Left colon (tissue), 2 donors: ENCODE results near the gene LTV1. TPM values are rescaled to one million over a fixed set of nuclear protein-coding genes. Genes with fewer than 3 reads are reported as not detected.

Source experiments
- ATAC-seq: fragments of 200-7000 bp; cut with Tn5 transposase; one replicate; pipeline ENCODE4 v1.9.1; 2020; ENCODE audit warnings: mild to moderate bottlenecking, moderate library complexity
- DNase-seq, 2 donors: peaks; one replicate each; pipeline ENCODE4 v3.0.0-alpha.2; 2020
- intact Hi-C, 2 donors: fragments of 100-400 bp; cut with DNase I in 1 of 2; cut with micrococcal nuclease in 1 of 2; formaldehyde crosslinking; loops; one replicate each; pipeline versions ENCODE4 v1.11.2 to v1.14.0; 2022; cut with DNase I, micrococcal nuclease
- total RNA-seq, 2 donors: library from RNA; stranded (reverse); fragmentation: NEBNext Ultra II Directional; extraction: Animal tissue kit (Norgen Biotek cat#: 25700); gene quantifications; one replicate each; pipeline ENCODE4 v1.2.1, GENCODE V29; 2021
- donor health status: DM: no; HTN: no; CAD: no.
- donor health status: DM: yes; HTN: yes; CAD: no.

LTV1 gene
- total RNA-seq, 2 donors from 2014 or later: 11.9 to 17.2 TPM

DNA sequence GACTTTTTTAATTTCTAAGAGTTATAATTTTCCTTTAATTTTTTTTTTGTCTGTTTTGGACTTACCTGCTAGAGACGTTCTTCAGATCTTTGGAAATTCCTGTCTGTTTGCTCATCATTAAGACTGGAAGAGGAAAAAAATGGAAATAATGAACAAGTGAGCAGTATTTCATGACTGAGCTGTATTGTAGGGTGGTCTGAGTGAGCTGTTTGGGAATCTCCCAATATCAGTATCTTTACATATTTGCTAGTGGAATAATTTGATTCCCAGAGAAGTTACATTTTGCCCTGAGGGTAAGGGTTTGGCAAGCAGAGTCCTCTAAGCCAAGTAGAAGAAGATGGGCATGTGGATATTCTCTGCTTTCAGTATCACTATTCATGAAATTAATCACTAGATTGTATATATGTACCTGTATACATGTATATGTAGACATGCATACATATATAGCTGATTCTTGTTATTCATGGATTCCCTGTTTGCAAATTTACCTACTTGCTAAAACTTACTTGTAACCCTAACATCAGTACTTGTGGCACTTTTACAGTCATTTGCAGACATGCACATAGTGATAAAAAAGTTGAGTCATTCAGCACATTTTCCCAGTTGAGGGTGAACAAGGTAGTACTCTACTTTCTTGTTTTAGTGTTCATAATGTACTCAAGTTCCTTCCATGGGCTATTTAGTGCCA, 34.6 kb downstream of the LTV1 start:
- DNase-seq (no peak), ATAC-seq (peak; percentile 8)
- intact Hi-C loops: no loop called here

DNA sequence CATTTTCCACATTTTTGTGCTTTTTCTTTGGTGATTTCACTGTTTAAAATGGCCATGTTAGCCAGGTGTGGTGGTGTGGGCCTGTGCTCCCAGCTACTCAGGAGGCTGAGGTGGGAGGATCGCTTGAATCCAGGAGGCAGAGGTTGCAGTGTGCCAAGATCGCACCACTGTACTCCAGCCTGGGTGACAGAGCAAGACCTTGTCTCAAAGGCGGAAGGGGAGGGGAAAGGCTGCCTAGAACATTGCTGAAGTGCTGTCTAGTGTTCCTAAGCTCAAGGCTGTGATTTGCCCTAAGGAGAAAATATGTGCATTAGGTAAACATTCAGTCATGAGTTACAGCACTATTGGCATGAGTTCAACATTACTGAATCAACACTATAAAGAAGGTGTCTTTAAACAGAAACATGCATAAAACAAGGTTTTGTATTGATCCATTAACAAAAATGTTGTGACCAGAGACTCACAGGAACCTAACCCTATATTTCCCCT, 35.2 kb downstream of the LTV1 start:
- intact Hi-C loops: no loop called here
- DNase-seq (peak in 1 of 2 donors; percentile 28), ATAC-seq (peak; percentile 97)

DNA sequence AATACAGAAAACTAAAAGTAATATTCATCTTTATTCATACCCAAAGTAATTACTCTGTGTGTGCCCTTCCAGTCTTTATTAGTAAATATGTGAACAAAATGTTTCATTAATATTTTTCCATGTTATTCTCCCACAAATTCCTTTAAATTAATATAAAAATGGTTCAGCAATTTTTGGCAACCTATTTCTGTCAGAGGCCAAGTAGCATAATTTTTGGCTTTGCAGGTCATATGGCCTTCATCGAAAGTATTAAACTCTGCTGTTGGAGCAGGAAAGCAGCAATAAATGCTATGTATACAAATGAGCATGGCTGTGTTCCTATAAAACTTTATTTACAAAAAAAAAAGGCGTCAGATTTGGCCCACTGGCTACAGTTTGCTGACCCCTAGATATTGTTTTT, 37.3 kb downstream of the LTV1 start:
- no peak for DNase-seq
- no peak for ATAC-seq
- intact Hi-C loops: no loop called here

DNA sequence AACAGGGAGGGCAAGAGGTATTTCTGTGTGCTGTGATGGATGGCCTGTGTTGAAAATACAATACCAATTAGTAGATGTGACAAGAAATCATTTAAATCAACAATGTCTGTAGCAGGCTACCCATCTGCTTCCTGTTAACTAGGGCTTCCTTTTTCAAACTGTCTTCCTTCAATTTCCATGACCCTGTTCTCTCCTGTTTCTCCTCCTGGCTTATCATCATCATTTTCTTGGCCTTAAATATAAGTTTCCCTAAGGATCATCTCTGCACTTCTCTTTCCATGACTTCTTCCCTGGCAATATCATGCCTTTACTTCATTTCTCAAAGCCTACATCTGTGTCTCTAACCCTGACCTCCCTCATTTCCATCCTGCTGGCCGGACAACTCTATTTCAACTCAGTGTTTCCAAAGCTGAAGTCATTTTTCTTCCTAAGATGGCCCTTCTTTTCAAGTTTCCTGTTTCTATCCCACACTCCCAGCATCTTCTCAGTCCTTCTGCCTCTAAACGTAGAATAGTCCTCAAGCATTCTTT, 39.3 kb downstream of the LTV1 start:
- ATAC-seq: no peak
- no peak for DNase-seq
- intact Hi-C loops: no loop called here

DNA sequence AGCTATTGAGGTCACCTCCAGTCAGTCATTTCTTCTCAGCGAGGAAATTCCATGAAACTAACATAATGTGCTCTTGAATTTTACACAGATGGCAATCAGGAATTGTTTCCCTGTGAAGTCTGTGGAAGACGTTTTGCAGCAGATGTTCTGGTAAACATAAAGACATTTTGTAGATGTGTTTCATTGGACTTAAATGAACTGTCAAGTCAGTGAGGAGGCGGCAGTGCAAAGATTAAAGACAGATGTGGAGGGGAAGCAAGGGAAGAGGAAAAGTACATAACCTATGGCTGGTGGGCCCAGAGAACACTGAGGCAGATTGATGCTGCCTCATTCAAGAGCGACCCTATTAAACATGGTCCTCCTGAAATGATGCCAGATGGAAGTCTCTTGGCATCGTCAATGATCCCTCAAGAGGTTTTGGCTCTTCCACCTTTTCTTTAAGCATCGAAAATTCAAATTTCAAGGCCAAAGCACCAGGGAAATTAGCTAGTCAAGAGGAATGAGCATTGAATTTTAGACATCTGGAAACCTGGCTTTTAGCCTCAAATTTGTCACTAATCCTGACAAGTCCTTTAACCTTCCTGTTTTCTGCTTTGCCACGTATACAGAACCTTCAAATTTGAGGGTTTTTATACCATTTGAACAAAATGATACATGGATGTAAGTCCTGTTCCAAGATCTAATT, 41.2 kb downstream of the LTV1 start:
- intact Hi-C loops: no loop called here
- no peak for DNase-seq
- ATAC-seq: no peak

DNA sequence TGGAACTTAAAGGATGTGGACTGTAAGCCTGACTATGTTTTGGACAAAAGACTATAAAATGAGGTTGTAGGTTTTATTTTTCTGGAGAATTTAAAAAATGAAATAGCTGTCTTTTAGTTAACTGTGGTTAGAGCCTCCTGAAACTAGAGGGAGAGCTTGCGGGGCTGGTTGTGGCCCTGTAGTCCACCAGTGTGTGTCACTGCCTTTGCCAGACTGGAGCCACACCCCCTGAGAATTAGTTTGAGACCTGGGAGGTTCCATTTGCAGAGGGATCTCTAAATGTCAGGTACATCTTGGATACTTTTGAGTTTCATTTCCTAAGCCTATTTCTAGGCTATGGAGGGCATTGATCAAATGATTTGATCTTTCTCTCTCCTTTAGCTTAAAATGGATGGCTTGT, 42.0 kb downstream of the LTV1 start:
- ATAC-seq: no peak
- intact Hi-C loops: no loop called here
- DNase-seq: no peak

DNA sequence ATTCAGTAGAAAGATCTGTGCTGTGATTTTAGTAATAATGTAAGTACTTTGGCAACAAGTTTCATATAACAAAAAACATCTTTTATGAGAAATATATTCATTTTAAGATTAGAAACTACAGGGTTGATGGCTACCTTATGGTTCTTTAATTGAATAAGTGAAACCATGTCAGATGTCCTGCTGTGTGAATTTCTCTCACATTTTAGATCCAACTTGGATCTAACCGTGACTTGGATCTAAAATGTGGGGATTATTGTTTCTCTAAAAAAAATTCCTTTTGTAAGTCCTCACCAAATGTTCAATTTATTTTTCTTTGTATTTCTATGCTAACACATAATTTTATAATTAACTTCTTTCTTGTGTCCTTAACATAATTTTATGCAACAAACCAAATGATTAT, 51.5 kb downstream of the LTV1 start:
- DNase-seq (no peak), ATAC-seq (no peak)
- intact Hi-C loops: no loop called here

DNA sequence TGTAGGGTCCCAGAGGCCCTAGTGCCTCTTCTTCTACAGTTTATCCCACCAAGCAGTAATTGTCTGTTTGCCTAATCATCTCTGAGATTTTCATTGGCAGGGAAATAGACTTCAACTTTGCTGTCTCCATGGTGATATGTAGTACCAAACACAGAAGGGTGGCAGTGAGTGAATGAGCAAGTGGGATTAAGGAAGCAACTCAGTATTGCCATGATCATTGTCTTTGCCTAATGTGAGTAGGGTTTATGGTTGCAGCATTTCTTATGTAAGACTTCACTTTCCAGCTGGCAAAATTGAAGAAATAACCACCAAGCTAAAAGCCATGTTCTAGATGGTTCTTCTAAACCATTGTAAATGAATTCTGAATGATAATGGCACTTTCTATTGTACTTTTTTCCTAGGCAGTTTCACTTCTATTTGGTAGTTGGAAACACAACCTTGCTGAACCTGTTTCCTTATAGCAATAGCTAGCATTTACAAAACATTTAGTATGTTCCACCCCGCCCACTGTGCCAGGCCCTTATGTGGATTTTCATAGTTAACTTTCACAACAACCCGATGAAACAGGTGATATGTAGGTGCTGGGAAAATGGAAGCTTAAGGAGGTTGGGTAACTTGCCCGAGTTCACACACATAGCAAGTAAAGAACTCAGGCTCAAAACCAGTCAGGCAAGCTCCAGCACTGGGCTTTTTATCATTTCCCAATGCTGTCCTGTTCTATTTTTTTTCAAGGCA, 53.2 kb downstream of the LTV1 start:
- DNase-seq (peak; percentile 54), ATAC-seq (peak; percentile 94)
- intact Hi-C loops: no loop called here

DNA sequence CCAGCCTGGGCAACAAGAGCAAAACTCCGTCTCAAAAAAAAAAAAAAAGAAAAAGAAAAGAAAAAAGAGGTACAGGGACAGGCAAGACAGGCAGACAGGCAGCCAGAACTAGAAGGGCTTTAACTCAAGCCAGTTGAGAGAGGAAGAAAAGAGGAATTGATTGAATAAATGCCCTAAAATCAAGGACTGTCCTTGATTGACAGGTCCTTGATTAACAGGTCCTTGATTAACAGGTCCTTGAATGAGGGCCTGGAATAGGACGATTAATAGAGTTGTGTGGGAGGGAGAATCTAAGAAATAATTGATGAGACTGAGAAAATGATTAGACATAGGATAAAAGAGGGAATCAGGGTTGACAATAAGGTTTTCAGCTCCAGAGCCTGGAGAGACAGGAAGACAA, 57.2 kb downstream of the LTV1 start:
- intact Hi-C loops: no loop called here
- DNase-seq (no peak), ATAC-seq (no peak)

DNA sequence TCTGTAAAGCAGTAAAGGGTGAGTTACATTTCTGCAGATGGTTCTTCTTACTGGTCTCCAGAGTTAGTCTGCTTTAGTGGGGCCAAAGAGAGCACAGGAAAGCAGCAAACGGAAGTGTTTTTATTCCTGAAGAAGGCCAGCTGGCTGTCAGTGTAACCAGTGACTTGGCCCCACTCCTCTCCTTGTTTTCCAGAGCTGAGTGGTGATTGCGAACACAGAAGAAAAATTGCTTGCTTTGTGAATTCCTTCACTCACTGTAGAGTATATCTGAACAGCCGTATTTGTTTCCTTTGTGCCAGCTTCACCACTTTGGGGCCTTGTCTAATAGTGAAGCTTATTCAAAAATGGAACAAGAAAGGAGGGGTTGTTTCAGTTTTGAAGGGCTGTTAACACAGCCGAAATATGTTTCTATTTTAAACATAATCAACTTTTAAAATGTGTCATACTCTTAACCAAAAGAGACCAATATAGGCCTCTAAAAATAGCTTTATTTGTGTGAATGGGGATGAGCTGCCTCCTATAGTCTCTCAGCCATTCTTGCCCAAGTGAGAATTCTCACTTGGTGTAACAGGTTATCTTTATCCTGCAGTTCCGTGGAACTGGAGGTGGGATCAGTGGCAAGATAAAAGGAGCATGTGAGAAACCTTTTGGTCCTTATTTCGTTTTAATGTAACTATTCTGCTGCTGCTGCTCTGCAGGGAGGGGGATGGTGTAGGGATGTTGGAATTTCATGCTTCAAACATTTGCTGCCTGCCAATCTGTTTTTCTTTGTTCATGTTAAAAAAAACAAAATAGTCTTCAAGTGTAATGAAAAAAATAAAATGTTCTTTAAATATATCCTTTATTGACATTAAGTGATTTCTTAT, 59.0 kb downstream of the LTV1 start:
- DNase-seq (no peak), ATAC-seq (no peak)
- intact Hi-C loops: no loop called here

DNA sequence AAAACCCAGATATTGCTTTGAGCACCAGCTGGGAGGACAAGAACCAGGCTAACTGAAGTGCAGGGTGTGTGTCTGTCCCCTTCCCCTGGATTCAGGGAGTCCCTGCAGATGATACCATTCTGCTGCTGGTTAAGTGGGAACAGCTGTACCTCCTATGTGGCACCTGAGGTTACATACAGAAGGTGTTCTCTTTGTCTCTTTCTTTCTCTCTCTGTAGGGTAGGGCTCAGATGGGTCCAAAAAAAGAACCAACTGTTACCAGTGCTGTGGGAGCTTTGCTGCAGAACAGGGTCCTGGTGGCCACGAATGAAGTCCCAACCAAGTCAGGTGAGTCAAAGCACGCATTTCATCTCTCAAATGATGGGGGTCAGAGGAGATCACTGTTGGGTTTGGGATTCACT, 59.7 kb downstream of the LTV1 start:
- intact Hi-C loops: no loop called here
- DNase-seq (no peak), ATAC-seq (no peak)

DNA sequence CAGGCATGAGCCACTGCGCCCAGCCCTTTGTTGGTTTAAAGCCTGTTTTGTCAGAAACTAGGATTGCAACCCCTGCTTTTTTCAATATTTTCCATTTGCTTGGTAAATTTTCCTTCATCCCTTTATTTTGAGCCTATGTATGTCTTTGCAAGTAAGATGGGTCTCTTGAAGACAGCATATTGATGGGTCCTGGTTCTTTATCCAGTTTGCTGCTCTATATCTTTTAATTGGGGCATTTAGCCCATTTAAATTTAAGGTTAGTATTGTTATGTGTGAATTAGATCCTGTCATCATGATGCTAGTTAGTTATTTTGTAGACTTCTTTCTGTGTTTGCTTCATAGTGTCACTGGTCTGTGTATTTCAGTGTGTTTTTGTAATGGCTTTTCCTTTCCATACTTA, 67.9 kb downstream of the LTV1 start:
- DNase-seq: no peak
- ATAC-seq: no peak
- intact Hi-C loops: no loop called here

DNA sequence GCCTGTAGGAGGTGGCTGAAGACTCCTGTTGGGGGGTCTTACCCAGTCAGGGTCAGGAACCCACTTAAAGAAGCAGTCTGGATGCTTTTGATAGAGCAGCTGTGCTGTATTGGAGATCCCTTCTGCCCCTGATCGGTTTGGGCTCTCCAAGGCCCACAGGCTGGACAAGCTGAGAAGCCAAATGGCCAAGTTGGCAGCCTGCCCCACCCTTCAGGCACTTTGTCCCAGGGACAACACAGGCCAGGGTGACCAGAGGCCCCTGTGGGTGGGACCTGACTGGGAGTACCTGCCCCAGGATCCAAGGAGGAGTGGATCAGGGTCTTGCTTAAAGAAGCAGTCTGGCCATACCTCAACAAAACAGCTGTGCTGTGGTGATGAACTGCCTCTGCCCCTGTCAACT, 69.5 kb downstream of the LTV1 start:
- intact Hi-C loops: no loop called here
- ATAC-seq (no peak), DNase-seq (no peak)

Other genes starting within 250 kb of the LTV1 start
- gene PHACTR2, start 165.4 kb upstream of the LTV1 start, total RNA-seq: 10 to 100 TPM; 50.3 to 54.4 TPM
- gene ZC2HC1B, start 21.1 kb downstream of the LTV1 start, total RNA-seq: not detected
- gene PLAGL1, start 164.9 kb downstream of the LTV1 start, total RNA-seq: 10 to 100 TPM; 33.5 to 36.4 TPM